Testis (tissue), 2 donors: Measurements from ENCODE around the gene ZIC2.

Experiments used
- CTCF ChIP-seq, 3 experiments: fragments of 450-650 bp in 2 of 3; fragments of 200-600 bp in 1 of 3; sonication (generic) in 1 of 3; IDR thresholded peaks; one replicate each; pipeline ENCODE4 v1.5.1; 2016 to 2019; ENCODE audit warnings: antibody characterized with exemption in 3 of 3, mild to moderate bottlenecking in 2 of 3, moderate library complexity in 1 of 3
- POLR2A ChIP-seq: fragments of 450-650 bp; IDR thresholded peaks from one replicate; pipeline ENCODE4 v1.6.1; 2017; ENCODE audit warnings: antibody characterized with exemption, mild to moderate bottlenecking, moderate library complexity

DNA sequence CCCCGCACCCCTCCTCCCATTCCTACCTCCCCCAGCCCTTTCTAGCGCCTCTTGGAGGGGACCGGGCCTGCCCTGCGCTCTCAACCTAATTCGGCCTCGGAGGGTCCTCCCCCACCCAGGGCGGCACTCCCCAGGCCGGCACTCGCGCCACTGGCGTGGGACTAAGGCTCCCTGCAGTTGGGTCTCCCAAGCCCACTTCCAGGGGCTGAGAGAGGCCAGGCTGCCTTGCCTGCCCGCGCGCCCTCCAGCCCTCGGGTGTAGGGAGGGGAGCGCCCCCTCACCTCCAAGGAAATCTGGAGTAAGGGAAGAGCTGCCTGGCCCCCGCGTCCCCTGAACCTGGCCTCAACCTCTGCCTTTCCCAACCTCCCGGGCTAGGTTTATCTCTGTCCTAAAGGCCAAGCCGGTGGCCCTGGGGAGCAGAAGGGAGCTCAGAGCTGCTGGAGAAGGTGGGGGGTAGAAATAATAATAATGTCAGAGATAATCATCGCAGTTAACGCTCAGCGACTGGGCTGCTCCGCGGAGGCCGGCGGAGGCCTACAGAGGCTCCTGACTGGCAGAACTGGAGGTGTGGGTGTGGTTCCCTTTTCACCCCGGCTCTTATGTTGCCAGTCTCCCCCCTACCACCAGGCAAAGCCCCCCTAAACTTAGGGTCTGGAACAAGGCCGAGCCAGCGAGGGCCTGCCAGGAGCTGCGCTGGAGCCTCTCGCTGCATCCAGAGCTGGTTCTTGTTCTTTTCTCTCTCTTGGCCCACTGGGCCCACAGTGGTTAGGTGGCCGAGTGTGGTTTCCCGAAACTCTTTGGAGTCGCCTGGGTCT is 9.6 kb downstream of the ZIC2 start:
- no peak for TF ChIP-seq CTCF (IDR thresholded peaks at IDR 0.05)
- TF ChIP-seq POLR2A, result no peak
